Activated CD4-positive, alpha-beta T cell treated with anti-CD3 and anti-CD28 coated beads for 4 hours (primary cell): Measurements from ENCODE around the gene SLC9A5.

Experiments used
- DNase-seq, 2 donors: peaks; one replicate each; pipeline ENCODE4 v3.0.0-alpha.2; 2020

Gene SLC9A5

DNA sequence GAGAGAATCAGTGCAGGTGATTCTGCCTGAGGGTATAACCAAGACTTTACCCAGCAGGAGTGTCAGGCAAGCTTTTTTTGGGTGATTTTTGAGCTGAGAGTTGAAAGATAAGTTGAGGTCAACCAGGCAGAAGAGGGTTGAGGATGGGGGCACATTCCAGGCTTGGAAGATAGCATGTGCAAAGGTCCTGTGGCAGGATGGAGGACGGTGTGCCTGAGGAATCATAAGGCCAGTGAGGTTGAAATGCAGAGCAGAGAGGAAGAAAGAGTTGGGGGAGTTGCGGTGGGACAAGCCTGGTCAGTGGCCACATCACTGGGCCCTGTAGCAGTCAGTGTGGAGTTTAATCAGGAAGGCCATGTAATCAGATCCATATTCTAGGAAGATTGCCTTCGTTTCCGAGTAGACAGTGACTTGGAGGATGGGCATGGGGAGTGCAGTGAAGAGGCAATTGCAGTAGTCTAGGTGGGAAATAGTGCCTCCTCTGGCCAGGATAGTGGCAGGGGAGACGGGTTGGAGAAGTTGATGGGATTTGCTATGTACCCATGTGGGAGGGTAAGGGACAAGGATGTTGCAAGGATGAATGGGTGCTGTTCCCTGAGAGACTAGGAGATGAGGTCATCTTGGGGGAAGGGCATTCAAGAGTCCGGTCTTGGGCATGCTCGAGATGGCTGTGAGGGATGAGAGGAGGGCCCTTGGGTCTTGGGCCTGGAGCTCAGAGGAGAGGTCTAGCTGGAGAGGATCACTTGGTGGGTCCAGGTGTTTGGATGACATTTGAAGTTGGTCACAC, 34.5 kb downstream of the SLC9A5 start:
- no peak for DNase-seq

GRCh38 chr16:67283826-67284555, 35.2 kb downstream of the SLC9A5 start:
- DNase-seq: no peak

- no peak for DNase-seq
Observed at GRCh38 chr16:67284699-67285646, 36.2 kb downstream of the SLC9A5 start.

GRCh38 chr16:67286441-67287235, 37.9 kb downstream of the SLC9A5 start:
- no peak for DNase-seq

DNA sequence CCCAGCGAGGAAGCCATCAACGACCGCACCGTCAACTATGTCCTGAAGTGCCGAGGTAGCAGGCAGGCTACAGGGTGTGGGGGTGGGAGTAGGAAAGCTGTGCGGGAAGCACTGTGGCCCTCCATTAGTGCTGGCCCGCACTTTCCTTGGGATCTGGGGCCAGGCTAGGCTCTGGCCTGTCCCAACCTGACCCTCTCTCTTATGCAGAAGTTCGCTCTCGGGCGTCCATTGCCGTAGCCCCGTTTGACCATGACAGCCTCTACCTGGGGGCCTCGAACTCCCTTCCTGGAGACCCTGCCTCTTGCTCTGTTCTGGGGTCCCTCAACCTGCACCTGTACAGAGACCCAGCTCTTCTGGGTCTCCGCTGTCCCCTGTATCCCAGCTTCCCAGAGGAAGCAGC, 39.2 kb downstream of the SLC9A5 start:
- DNase-seq: no peak

- DNase-seq: no peak
Observed at GRCh38 chr16:67291461-67291860, 42.7 kb downstream of the SLC9A5 start.

- DNase-seq: no peak
Observed at GRCh38 chr16:67294171-67294757, 45.5 kb downstream of the SLC9A5 start.

DNA sequence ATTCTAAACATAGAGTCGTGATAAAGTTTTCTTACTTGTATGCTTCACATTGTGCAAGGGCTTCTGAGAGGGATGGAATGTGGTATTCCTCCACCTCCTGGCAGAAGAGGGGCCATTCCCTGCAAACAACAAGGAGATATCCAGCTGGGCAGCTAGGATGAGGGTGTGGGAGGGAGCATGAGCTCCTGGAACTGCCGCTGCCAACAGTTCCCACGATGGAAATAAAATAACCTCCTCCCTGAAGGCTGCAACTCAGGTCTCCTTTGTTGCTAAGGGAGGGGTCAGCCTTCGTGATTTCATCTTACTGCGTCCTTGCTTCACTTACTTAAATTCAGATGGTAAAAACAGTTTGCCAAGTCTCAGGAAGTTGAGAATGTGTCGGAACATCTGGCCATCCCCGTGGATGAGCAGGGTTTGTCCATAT, 46.2 kb downstream of the SLC9A5 start:
- no peak for DNase-seq

- no peak for DNase-seq
Observed at GRCh38 chr16:67296420-67296819, 47.6 kb downstream of the SLC9A5 start.

DNA sequence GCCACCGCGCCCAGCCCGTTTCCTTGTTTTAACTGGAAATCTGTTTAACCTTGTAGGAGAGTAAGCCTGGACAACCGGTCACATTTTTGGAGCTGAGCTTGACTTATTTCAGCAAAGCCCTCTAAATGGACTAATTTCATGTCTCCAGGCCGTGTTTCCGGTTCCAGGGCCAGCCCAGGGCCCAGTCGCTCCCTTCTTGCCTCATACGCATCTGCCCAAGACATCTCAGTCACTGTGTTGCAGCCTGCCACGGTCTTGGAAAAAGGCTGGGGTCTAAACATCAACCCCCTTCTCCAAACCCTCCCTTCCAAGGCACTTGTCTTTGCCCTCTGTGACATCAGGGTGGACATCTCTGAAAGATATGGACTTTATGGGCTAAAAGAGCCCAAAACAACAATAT, 49.5 kb downstream of the SLC9A5 start:
- no peak for DNase-seq

DNA sequence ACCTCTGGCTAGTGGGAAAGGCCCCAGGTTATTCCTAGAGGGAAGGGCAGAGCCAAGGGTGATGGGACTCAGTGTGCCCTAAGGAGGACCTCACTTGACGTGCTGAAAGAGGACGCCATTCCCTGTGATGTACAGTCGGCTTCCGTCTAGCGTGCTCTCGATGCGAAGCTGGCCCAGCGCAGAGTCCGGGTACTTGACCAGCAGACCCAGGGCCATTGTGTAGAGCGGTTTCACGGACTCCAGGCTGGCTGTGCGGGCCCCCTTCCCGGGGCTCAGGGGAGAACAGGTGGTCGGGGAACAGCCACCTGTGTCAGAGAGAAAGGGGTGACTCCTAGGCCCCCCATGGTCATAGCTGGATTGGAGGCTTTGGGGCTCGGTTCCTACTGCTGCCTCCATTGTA, 50.5 kb downstream of the SLC9A5 start:
- DNase-seq: no peak

DNA sequence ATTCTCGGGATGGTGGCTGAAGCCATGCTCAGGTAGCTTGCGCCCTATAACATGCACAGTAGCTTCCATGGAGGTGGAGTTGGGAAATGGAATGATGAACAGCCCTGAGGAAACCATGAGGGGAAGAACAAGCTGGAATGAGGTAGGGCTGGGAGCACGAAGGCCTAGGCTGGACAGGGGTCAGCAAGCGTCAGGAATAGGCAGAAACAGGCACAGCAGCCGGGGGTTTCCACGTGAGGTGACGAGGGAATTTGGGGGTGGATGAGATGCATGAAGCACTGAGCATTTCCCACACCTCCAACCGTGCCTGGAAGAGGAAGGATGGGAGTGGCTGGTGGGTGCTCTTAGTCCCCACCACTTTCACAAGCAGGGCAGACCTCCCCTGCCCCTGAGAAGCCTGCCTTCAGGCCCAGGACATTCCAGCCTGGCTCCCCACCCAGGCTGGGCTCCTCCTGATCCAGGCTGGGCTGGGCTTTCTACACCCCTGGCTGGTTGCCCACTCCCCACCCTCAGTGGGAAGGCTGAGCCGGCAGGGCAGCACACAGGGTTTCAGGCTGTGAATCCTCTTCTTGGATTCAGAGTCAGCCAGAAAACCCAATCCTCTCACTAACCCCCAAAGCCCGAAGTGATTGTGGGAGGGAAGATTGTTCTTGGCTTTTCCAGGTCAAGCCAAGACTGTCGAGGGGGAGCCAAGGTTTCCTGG, 52.5 kb downstream of the SLC9A5 start:
- no peak for DNase-seq

DNA sequence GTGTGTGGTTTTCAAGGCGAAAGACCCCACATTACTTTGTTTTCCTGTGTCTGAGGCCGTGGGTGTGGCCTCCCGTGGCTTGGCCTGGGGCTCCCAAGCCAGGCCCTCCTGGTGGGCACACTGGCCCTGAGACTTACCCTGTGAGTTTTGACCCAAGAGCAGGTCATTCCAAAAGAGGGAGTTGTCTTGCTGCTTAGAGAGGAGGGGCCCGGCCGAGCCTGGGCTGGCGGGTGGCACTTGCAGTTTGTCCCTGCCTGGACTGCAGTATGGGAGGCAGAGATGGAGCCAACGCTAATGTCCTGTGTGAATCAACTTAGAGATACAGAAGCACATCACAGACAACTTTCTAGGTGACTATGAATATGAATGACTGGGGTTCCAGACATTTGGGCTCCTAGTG, 53.3 kb downstream of the SLC9A5 start:
- DNase-seq: no peak

- no peak for DNase-seq
Observed at GRCh38 chr16:67302970-67303369, 54.2 kb downstream of the SLC9A5 start.

DNA sequence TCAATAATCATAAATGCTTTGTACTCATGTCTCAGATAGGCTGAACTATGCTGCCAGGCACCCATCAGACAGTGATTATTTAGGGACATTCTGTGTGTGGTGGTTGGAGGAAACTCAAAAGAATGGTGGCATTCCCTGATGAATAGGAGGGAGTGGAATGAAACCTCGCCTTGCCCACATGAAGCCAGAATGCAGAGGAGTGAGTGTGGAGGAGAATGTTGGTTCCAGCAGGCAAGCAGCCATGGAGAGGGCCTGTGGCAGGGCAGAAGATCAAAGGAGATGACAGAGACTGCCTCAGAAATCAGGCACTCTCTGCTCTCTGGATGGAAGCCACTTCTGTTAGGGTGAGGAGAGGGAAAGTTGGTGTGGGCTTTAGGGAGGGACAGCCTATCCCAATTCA, 55.2 kb downstream of the SLC9A5 start:
- DNase-seq: no peak

- DNase-seq: no peak
Observed at GRCh38 chr16:67305216-67306071, 56.7 kb downstream of the SLC9A5 start.

GRCh38 chr16:67310561-67310960, 61.8 kb downstream of the SLC9A5 start:
- DNase-seq: no peak

DNA sequence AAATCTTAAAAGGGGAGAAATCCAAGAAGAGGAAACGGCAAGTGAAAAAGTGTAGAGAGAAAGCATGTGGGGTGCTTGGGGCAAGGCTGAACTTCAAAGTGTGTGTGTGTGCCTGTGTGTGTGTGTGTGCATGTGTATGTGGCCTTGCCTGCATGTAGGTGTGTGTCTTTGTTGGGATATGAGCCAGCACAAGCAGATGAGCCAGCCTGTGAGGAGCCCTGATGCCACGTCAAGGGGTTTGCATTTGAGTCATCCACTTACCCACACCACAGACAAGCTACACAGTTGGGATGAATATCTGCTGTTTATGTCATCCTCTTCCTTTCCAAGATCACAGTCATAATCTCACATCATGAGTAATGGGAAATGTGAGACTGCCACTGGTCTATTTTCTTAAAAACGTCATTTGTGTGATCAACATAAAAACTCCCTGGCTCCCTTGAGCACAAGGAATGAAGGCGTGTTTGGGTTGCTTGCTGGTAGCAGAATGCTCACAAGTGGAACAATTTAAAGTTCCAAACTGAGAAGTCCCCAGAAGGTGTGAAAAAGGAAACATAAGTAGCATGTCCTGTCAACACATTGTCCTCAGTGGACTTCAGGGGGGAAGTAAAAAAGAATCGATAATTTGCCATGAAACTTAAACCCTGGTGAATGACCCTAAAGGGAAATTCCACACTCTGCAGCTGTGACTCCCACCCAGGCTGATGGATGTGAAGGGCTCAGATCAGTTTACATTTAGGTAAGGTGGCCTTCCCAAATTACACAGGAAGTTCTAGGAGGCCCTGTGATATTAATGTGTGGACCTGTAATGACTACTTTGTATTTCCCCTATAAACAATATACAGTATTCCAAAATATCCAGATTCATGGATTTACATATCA, 63.1 kb downstream of the SLC9A5 start:
- peak; percentile 54 to 76 for DNase-seq

- no peak for DNase-seq
Observed at GRCh38 chr16:67312719-67313118, 63.9 kb downstream of the SLC9A5 start.
